Measurements from ENCODE around the gene HIPK4. TPM values are rescaled to one million over a fixed set of nuclear protein-coding genes. Genes with fewer than 3 reads are reported as not detected.

The HIPK4 gene
- total and polyA plus RNA-seq, 9 of the 15 experiments (the other 6 are each of a cell fraction or from before 2014, with no cell fraction given): 0.06 to 0.09 TPM; not detected in 7

- Histone ChIP-seq H3K9me1 (ENCODE audit: control insufficient read depth, insufficient read depth, low read length) (no peaks in the 10 kb centered on the region), H3K4me2 (ENCODE audit: insufficient read depth, low read length) (no peak overlapping the region), H3K9ac (ENCODE audit: insufficient read depth in 1 of 2, low read depth in 2 of 2, low read length in 2 of 2) (peak overlapping the region in 1 of 2 experiments; percentile 78; a peak in 1 of 4 replicates), H3K79me2 (ENCODE audit: control insufficient read depth, insufficient read depth, low read length) (peaks cover 6% of the 10 kb centered on the region; the same call in 2 of the 3 replicates), H3K27ac (ENCODE audit: extremely low read depth, low read depth, low read length) (no peak overlapping the region), H3K4me3 (no peak overlapping the region), H3K36me3 (ENCODE audit: control insufficient read depth, insufficient read depth, low read length) (no peaks in the 10 kb centered on the region; the same call in 1 of the 3 replicates), H3K27me3 (ENCODE audit: control insufficient read depth in 2 of 2, insufficient read depth in 2 of 2, low read length in 2 of 2) (no peaks in the 10 kb centered on the region), H3K9me3 (replicated peaks; ENCODE audit: control insufficient read depth, insufficient read depth, low read depth, low read length) (no peaks in the 10 kb centered on the region), H3K4me1 (replicated peaks in 1 of 2; ENCODE audit: control insufficient read depth in 2 of 2, insufficient read depth in 2 of 2, low read length in 2 of 2) (peaks cover 20 to 22% of the 10 kb centered on the region in 2 experiments; a peak in 4 of 5 replicates), H2AFZ (ENCODE audit: low read depth, low read length) (no peak overlapping the region), H4K20me1 (replicated peaks; ENCODE audit: control insufficient read depth, insufficient read depth, low read length) (peaks cover 7% of the 10 kb centered on the region; the same call in 1 of the 2 replicates)
- CTCF ChIA-PET (ENCODE audit: low intra/inter-chr PET ratio): no interaction called here
- no TSS peak for BruUV-seq (replicated peaks)
- DNase-seq (ENCODE audit: extremely low read depth in 1 of 4, low spot score in 3 of 4): no peak
- in situ Hi-C loops (cut with MboI) (no loop called here), intact Hi-C loops (cut with micrococcal nuclease) (loop anchor here (10.0 kb wide), 1 partner anchor 215 kb away; no protein-coding TSS in a partner anchor)
- FAIRE-seq: no peak
- 74% methylated on average over 12 of the region's 13 CpGs for WGBS (ENCODE audit: insufficient coverage, low coverage, missing lambda C conversion rate)
- POLR2A ChIA-PET: interaction anchor here (0.6 kb wide), 1 partner anchor 14 kb away, joined by 3 read pairs; no protein-coding TSS in a partner anchor
- peak; percentile 34; the same call in 1 of the 3 replicates for ATAC-seq
- TF ChIP-seq, protein P1, sequence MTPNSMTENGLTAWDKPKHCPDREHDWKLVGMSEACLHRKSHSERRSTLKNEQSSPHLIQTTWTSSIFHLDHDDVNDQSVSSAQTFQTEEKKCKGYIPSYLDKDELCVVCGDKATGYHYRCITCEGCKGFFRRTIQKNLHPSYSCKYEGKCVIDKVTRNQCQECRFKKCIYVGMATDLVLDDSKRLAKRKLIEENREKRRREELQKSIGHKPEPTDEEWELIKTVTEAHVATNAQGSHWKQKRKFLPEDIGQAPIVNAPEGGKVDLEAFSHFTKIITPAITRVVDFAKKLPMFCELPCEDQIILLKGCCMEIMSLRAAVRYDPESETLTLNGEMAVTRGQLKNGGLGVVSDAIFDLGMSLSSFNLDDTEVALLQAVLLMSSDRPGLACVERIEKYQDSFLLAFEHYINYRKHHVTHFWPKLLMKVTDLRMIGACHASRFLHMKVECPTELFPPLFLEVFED (CRISPR knock-in tag; conservative IDR thresholded peaks at IDR 0.05): 0 out of 2 replicates have a peak, but pooled peaks have one; percentile 8
- TF ChIP-seq CREB5 (CRISPR knock-in tag; IDR thresholded peaks at IDR 0.05) (no peak), MGA (IDR thresholded peaks at IDR 0.05) (no peak), HDGF (IDR thresholded peaks at IDR 0.05) (no peak), ZNF354B (CRISPR knock-in tag; IDR thresholded peaks at IDR 0.05) (no peak), RBBP5 (IDR thresholded peaks at IDR 0.05; ENCODE audit: borderline replicate concordance, insufficient read depth, low read length, poor library complexity, severe bottlenecking) (no peak)
Measured at GRCh38 chr19:40360020-40360707, 29.8 kb downstream of the HIPK4 start.

Measured in K562 (cell line).